ENCODE results near the gene FBXL7. TPM values are rescaled to one million over a fixed set of nuclear protein-coding genes. Genes with fewer than 3 reads are reported as not detected.

Gene FBXL7
- total RNA-seq, 2 experiments from 2014 or later, result not detected

GRCh38 chr5:15643731-15644130 lies 143.8 kb downstream of the FBXL7 start:
- H3K4me2 ChIP-seq (ENCODE audit: low read length), result no peak overlapping the region
- no peaks in the 10 kb centered on the region for H3K36me3 ChIP-seq (ENCODE audit: insufficient read depth, low read length)
- H3K9me3 ChIP-seq (ENCODE audit: low read length), result no peaks in the 10 kb centered on the region
- POLR2A ChIA-PET, result no interaction called here
- BruUV-seq (replicated peaks), result no TSS peak
- no peaks in the 10 kb centered on the region for H3K9me2 ChIP-seq (ENCODE audit: insufficient read depth, low read length)
- TF ChIP-seq CTCF (conservative IDR thresholded peaks at IDR 0.05; ENCODE audit: low read length) (no peak), EZH2phosphoT487 (IDR thresholded peaks at IDR 0.05; ENCODE audit: borderline replicate concordance, low read depth, low read length) (no peak)
- H4K20me1 ChIP-seq (ENCODE audit: insufficient read depth, low read length), result no peaks in the 10 kb centered on the region
- no peaks in the 10 kb centered on the region for H3K79me2 ChIP-seq (ENCODE audit: insufficient read depth, low read depth, low read length)
- H3K4me3 ChIP-seq (ENCODE audit: low read depth, low read length, poor library complexity, severe bottlenecking), result no peak overlapping the region
- H3K4me1 ChIP-seq (ENCODE audit: insufficient read depth, low read length, poor library complexity, severe bottlenecking), result no peaks in the 10 kb centered on the region
- H3K27ac ChIP-seq (ENCODE audit: low read depth, low read length, poor library complexity, severe bottlenecking), result no peak overlapping the region
- no peak for DNase-seq (ENCODE audit: low spot score)
- no peak overlapping the region for H2AFZ ChIP-seq (ENCODE audit: low read length)
- intact Hi-C loops (cut with micrococcal nuclease; ENCODE audit: unreplicated experiment), result no loop called here
- CTCF ChIA-PET (ENCODE audit: unreplicated experiment), result no interaction called here

GRCh38 chr5:15645381-15646160 lies 145.6 kb downstream of the FBXL7 start:
- Histone ChIP-seq H3K27ac (ENCODE audit: low read depth, low read length, poor library complexity, severe bottlenecking) (no peak overlapping the region), H3K4me3 (ENCODE audit: low read depth, low read length, poor library complexity, severe bottlenecking) (no peak overlapping the region), H3K9me3 (ENCODE audit: low read length) (no peaks in the 10 kb centered on the region), H3K36me3 (ENCODE audit: insufficient read depth, low read length) (no peaks in the 10 kb centered on the region), H4K20me1 (ENCODE audit: insufficient read depth, low read length) (no peaks in the 10 kb centered on the region), H3K4me2 (ENCODE audit: low read length) (no peak overlapping the region), H3K4me1 (ENCODE audit: insufficient read depth, low read length, poor library complexity, severe bottlenecking) (no peaks in the 10 kb centered on the region), H3K79me2 (ENCODE audit: insufficient read depth, low read depth, low read length) (no peaks in the 10 kb centered on the region), H3K9me2 (ENCODE audit: insufficient read depth, low read length) (no peaks in the 10 kb centered on the region), H2AFZ (ENCODE audit: low read length) (no peak overlapping the region)
- no peak for TF ChIP-seq CTCF (conservative IDR thresholded peaks at IDR 0.05; ENCODE audit: low read length)
- no peak for TF ChIP-seq EZH2phosphoT487 (IDR thresholded peaks at IDR 0.05; ENCODE audit: borderline replicate concordance, low read depth, low read length)
- intact Hi-C loops (cut with micrococcal nuclease; ENCODE audit: unreplicated experiment), result no loop called here
- no peak for DNase-seq (ENCODE audit: low spot score)
- no TSS peak for BruUV-seq (replicated peaks)
- ChIA-PET POLR2A (no interaction called here), CTCF (ENCODE audit: unreplicated experiment) (no interaction called here)

- Histone ChIP-seq H4K20me1 (ENCODE audit: insufficient read depth, low read length) (no peaks in the 10 kb centered on the region), H2AFZ (ENCODE audit: low read length) (no peak overlapping the region), H3K79me2 (ENCODE audit: insufficient read depth, low read depth, low read length) (no peaks in the 10 kb centered on the region), H3K9me3 (ENCODE audit: low read length) (no peaks in the 10 kb centered on the region), H3K27ac (ENCODE audit: low read depth, low read length, poor library complexity, severe bottlenecking) (no peak overlapping the region), H3K9me2 (ENCODE audit: insufficient read depth, low read length) (no peaks in the 10 kb centered on the region), H3K4me1 (ENCODE audit: insufficient read depth, low read length, poor library complexity, severe bottlenecking) (no peaks in the 10 kb centered on the region), H3K4me3 (ENCODE audit: low read depth, low read length, poor library complexity, severe bottlenecking) (no peak overlapping the region), H3K36me3 (ENCODE audit: insufficient read depth, low read length) (no peaks in the 10 kb centered on the region), H3K4me2 (ENCODE audit: low read length) (no peak overlapping the region)
- TF ChIP-seq CTCF (conservative IDR thresholded peaks at IDR 0.05; ENCODE audit: low read length) (no peak), EZH2phosphoT487 (IDR thresholded peaks at IDR 0.05; ENCODE audit: borderline replicate concordance, low read depth, low read length) (no peak)
- BruUV-seq (replicated peaks), result no TSS peak
- POLR2A ChIA-PET, result no interaction called here
- CTCF ChIA-PET (ENCODE audit: unreplicated experiment), result no interaction called here
- intact Hi-C loops (cut with micrococcal nuclease; ENCODE audit: unreplicated experiment), result no loop called here
- no peak for DNase-seq (ENCODE audit: low spot score)
Observed at GRCh38 chr5:15646371-15646770, 146.4 kb downstream of the FBXL7 start.
